Fibroblast of the aortic adventitia (primary cell): Measurements from ENCODE around the gene SPINK8. TPM values are rescaled to one million over a fixed set of nuclear protein-coding genes. Genes with fewer than 3 reads are reported as not detected.

ENCODE experiments used
- DNase-seq: peaks from one replicate; pipeline ENCODE4 v3.0.0-alpha.2; 2010; ENCODE audit warnings: low read depth
- H3K4me3 ChIP-seq: 2 replicates; pipeline ENCODE4 v1.5.1; 2011; ENCODE audit warnings: low read depth, mild to moderate bottlenecking, control low read depth, low read length, moderate library complexity
- total RNA-seq: library from RNA; depleted of rRNA; stranded (reverse); fragments of >200 nt; gene quantifications from 2 replicates; pipeline ENCODE4 v1.2.3, GENCODE V29; 2012; ENCODE audit warnings: low replicate concordance
- TF ChIP-seq, protein P1 (sequence below): IDR thresholded peaks from 2 replicates; pipeline ENCODE4 v1.5.1; 2011; ENCODE audit warnings: mild to moderate bottlenecking, low read length, control low read depth, inconsistent platforms; ENCODE audit not compliant: insufficient read depth

The SPINK8 gene
- total RNA-seq, 1 donor: not detected

GRCh38 chr3:48294611-48295263, 38.7 kb downstream of the SPINK8 start:
- H3K4me3 ChIP-seq: no peak overlapping the region
- DNase-seq: no peak
- TF ChIP-seq, protein P1, sequence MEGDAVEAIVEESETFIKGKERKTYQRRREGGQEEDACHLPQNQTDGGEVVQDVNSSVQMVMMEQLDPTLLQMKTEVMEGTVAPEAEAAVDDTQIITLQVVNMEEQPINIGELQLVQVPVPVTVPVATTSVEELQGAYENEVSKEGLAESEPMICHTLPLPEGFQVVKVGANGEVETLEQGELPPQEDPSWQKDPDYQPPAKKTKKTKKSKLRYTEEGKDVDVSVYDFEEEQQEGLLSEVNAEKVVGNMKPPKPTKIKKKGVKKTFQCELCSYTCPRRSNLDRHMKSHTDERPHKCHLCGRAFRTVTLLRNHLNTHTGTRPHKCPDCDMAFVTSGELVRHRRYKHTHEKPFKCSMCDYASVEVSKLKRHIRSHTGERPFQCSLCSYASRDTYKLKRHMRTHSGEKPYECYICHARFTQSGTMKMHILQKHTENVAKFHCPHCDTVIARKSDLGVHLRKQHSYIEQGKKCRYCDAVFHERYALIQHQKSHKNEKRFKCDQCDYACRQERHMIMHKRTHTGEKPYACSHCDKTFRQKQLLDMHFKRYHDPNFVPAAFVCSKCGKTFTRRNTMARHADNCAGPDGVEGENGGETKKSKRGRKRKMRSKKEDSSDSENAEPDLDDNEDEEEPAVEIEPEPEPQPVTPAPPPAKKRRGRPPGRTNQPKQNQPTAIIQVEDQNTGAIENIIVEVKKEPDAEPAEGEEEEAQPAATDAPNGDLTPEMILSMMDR: no peak

GRCh38 chr3:48289659-48290058, 43.8 kb downstream of the SPINK8 start:
- DNase-seq: no peak
- H3K4me3 ChIP-seq: no peak overlapping the region
- TF ChIP-seq, protein P1: no peak

- TF ChIP-seq, protein P1: no peak
- no peak overlapping the region for H3K4me3 ChIP-seq
- DNase-seq: no peak
These were observed 46.4 kb downstream of the SPINK8 start for GRCh38 chr3:48287034-48287433.

GRCh38 chr3:48286308-48286707, 47.2 kb downstream of the SPINK8 start:
- DNase-seq: no peak
- TF ChIP-seq, protein P1: no peak
- H3K4me3 ChIP-seq: no peak overlapping the region

GRCh38 chr3:48285675-48286074, 47.8 kb downstream of the SPINK8 start:
- DNase-seq: no peak
- TF ChIP-seq, protein P1: no peak
- H3K4me3 ChIP-seq: no peak overlapping the region

GRCh38 chr3:48285132-48285531, 48.3 kb downstream of the SPINK8 start:
- TF ChIP-seq, protein P1: no peak
- peak; percentile 57 for DNase-seq
- no peak overlapping the region for H3K4me3 ChIP-seq

- TF ChIP-seq, protein P1: no peak
- no peak overlapping the region for H3K4me3 ChIP-seq
- DNase-seq: no peak
These were observed 52.6 kb downstream of the SPINK8 start for GRCh38 chr3:48280881-48281280.
